Aorta (tissue), 5 donors: ENCODE data around the gene CKAP2. TPM values are rescaled to one million over a fixed set of nuclear protein-coding genes. Genes with fewer than 3 reads are reported as not detected.
A peak's percentile ranks its signal among the peaks of the same experiment; 100 is the strongest.

ENCODE experiments used
- ATAC-seq: fragments of 200-7000 bp; cut with Tn5 transposase; one replicate; pipeline ENCODE4 v1.9.1; 2022; ENCODE audit warnings: moderate library complexity; ENCODE audit not compliant: low FRiP score
- DNase-seq, 2 donors: peaks; one replicate each; pipeline ENCODE4 v3.0.0-alpha.2; 2020
- H3K27ac ChIP-seq, 2 donors: one replicate each; pipeline ENCODE4 v1.5.1; 2013; ENCODE audit warnings: low read length in 2 of 2, mild to moderate bottlenecking in 2 of 2, moderate library complexity in 2 of 2, control low read depth in 1 of 2, inconsistent platforms in 1 of 2, low read depth in 1 of 2
- H3K27me3 ChIP-seq, 2 donors: one replicate each; pipeline ENCODE4 v1.6.1; 2013; ENCODE audit warnings: control low read depth in 1 of 2, low read length in 1 of 2, mild to moderate bottlenecking in 1 of 2, moderate library complexity in 1 of 2; ENCODE audit not compliant: insufficient read depth in 2 of 2, control insufficient read depth in 1 of 2
- H3K36me3 ChIP-seq, 2 donors: one replicate each; pipeline ENCODE4 v1.6.1; 2013; ENCODE audit warnings: control low read depth in 1 of 2, low read length in 1 of 2, mild to moderate bottlenecking in 1 of 2; ENCODE audit not compliant: insufficient read depth in 2 of 2, control insufficient read depth in 1 of 2
- H3K4me1 ChIP-seq, 2 donors: one replicate each; pipeline ENCODE4 v1.6.1; 2013; ENCODE audit warnings: low read length in 2 of 2, control low read depth in 1 of 2, mild to moderate bottlenecking in 1 of 2, moderate library complexity in 1 of 2; ENCODE audit not compliant: insufficient read depth in 2 of 2, control insufficient read depth in 1 of 2
- H3K4me3 ChIP-seq, 2 donors: one replicate each; pipeline ENCODE4 v1.5.1; 2013; ENCODE audit warnings: low read length in 2 of 2, control low read depth in 1 of 2, mild to moderate bottlenecking in 1 of 2
- H3K9me3 ChIP-seq: one replicate; pipeline ENCODE4 v1.6.1; 2013; ENCODE audit warnings: mild to moderate bottlenecking, low read length; ENCODE audit not compliant: control insufficient read depth
- WGBS, 2 donors: extraction: QIAGEN DNeasy Blood & Tissue Kit; methylation state at CpG; one replicate each; pipeline ENCODE4 v1.1.7; 2013; 5-methylcytosine and 5-hydroxymethylcytosine counted together
- intact Hi-C, 2 donors: fragments of 100-400 bp; cut with DNase I; formaldehyde crosslinking; loops; one replicate each; pipeline versions ENCODE4 v1.14.2 to v1.15.0; 2022
- polyA plus RNA-seq, 2 donors: library from polyadenylated mRNA; stranded (reverse); fragments of 200-250 nt; gene quantifications; one replicate each; pipeline ENCODE4 v1.2.3, GENCODE V29; 2013
- total RNA-seq, 2 donors: library from RNA; stranded (reverse); fragmentation: NEBNext Ultra II Directional; extraction: Animal tissue kit (Norgen Biotek cat#: 25700); gene quantifications; one replicate each; pipeline ENCODE4 v1.2.1, GENCODE V29; 2021
- donor health status: healthy with polysubstance abuse.
- donor health status: Bipolar disorder and iron deficiency.
- donor health status: DM: no; HTN: no; CAD: no.
- donor health status: DM: no; HTN: no; CAD: no.
- donor health status: DM: yes; HTN: yes; CAD: no.

CKAP2 gene
- total and polyA plus RNA-seq, 4 donors, result 2.0 to 9.6 (median 3.9) TPM

DNA sequence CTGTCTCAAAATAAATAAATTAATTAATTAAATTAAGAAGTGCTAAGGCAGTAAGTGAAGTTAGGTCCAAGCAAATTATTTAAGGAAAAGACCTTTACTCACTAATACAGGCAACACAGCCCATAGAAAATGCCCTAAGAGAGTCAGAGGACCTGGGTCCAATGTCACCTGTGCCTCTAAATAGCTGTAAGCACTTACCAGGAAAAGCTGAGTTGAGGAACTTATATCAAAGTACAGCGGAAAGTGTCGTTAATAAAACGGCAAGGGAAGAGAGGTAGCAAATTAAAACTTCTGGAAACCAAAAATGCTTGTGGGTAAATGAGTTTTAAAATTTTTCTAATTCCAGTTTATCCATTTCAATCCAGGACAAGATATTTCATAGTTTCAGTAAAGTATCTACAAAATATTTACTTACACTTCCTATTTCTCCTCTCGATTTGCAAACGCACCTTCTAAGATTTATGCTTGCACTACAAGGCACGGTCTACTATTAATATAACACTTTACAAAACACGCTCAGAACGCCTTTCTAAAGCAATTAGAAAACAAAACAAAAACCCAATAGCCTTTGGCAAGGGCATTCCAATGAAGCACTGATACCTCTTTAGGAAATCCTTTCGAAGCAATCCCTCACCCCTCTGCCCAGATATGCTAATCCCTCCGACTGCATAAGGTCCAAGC, 5.8 kb upstream of the CKAP2 start:
- DNase-seq, result no peak
- Histone ChIP-seq H3K4me1 (peaks cover 0 to 4% of the 10 kb centered on the region in 2 donors), H3K36me3 (no peaks in the 10 kb centered on the region), H3K27ac (peak overlapping the region; percentile 57 to 69), H3K9me3 (no peaks in the 10 kb centered on the region), H3K27me3 (no peaks in the 10 kb centered on the region), H3K4me3 (peak overlapping the region; percentile 82)
- intact Hi-C loops, result loop anchor here (10.0 kb wide), 3 partner anchors 205 to 435 kb away; partner anchors contain the start of genes ALG11 (in 1 of the 2), ATP7B (in 1 of the 2) and SUGT1 (in 1 of the 2)
- 10 to 12% methylated on average over 10 of the region's 10 CpGs for WGBS, 2 donors
- no peak for ATAC-seq

DNA sequence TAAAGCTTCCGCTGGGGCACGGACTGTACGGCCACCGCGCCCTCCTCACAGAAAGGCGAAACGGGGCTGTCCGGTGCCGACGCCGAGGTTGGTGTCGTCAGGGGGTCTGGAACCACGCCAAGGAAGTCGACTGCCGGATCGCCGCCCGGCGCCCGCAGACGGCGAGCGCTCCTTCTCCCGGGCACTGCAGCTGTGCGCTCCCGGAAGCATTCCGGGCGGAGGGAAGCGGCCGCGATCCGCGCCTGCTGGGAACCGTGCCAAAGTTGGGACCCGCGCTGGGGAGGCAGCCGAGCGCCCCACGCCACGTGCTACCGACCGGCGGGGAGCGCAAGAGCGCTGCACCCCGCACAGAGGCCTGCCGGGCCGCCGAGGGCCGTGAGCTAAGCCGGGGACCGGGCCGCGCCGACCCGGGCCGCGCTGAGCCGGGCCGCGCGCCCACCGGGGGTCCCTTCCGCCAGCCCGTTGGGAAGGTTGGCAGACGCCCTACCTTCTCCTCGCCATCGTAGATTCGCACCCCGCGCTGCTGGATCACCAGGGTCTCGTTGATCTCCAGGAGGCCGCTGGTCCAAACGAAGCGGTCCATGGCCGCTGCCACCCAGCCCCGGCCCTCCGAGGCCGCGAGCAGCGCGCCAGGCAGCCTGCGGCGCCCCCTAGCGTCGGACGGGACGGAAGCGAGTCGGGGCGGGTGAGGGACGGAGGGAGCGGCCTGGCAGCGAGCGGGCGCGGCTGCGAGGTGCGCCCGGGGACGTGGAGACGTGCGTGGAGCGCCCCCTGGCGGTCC, 5.1 kb upstream of the CKAP2 start, which contains the start of gene VPS36:
VPS36 (minus strand) TSS at position 623 of the 781 bp plus-strand sequence; CDS start at position 583, 40 bp downstream.
- peak; percentile 97 for ATAC-seq
- intact Hi-C loops, result loop anchor here in 1 of 2 donors (10.0 kb wide), 2 partner anchors 255 to 435 kb away; partner anchors contain the start of genes ALG11 and ATP7B
- WGBS, 2 donors, result 0% methylated on average over 87 to 105 of the region's 105 CpGs

DNA sequence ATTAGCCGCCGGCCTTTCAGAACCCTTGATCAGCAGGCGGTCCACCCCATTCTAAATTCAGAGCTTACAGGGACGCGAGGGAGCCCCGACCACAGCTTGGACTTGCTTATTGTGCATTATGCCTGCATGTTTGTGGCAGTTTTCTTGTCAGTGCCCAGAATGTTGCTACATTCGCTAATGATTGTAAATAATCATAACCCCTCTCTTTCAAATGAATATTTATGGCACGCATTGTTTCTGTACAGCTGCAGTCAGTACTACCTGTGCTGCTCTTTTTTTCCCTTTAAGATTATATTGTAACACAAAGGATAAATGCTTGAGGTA, 4.5 kb upstream of the CKAP2 start:
- H3K9me3 ChIP-seq, result no peaks in the 10 kb centered on the region
- no peak overlapping the region for H3K4me3 ChIP-seq
- H3K36me3 ChIP-seq, result no peaks in the 10 kb centered on the region
- DNase-seq (no peak), ATAC-seq (no peak)
- peaks cover 0 to 4% of the 10 kb centered on the region in 2 donors for H3K4me1 ChIP-seq
- H3K27me3 ChIP-seq, result no peaks in the 10 kb centered on the region
- 6 to 8% methylated on average over 8 of the region's 8 CpGs for WGBS, 2 donors
- intact Hi-C loops, result loop anchor here in 1 of 2 donors (10.0 kb wide), 2 partner anchors 256 to 436 kb away; partner anchors contain the start of genes ALG11 and ATP7B
- H3K27ac ChIP-seq, result no peak overlapping the region

More for the DNA sequence above, 5.1 kb upstream of the CKAP2 start, which contains the start of gene VPS36:
- H3K27ac ChIP-seq, result peak within 1 kb of the TSS; percentile 57 to 69
- DNase-seq, result peak; percentile 97 to 99
- H3K4me3 ChIP-seq, result peak within 1 kb of the TSS; percentile 82
- peaks cover 0 to 4% of the 10 kb centered on the region in 2 donors for H3K4me1 ChIP-seq
- no peaks in the 10 kb centered on the region for H3K36me3 ChIP-seq
- H3K9me3 ChIP-seq, result no peaks in the 10 kb centered on the region
- H3K27me3 ChIP-seq, result no peaks in the 10 kb centered on the region

DNA sequence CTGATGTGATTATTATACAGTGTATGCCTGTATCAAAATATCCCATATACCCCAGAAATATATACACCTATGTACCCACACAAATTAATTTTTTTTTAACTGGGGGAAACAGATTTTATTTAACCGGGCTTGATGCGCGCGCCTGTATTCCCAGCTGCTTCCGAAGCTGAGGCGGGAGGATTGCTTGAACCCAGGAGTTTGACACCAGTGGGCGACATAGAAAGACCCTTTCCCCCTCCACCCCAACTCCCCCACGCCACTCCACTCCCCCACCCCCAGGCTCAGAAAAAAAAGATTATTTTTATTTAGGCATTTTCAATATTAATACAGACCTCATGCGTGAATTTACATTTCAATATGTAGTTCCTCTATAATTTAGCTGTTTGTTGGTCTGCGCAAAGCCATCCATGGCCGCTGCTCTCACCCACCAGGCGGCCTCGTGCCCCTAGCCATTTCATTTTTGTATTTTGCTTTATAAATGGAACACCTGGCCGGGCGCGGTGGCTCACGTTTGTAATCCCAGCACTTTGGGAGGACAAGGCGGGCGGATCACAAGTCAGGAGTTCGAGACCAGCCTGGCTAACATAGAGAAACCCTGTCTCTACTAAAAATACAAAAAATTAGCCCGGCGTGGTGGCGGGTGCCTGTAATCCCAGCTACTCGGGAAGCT, 4.0 kb upstream of the CKAP2 start:
- intact Hi-C loops, result loop anchor here in 1 of 2 donors (10.0 kb wide), 2 partner anchors 256 to 436 kb away; partner anchors contain the start of genes ALG11 and ATP7B
- no peak overlapping the region for H3K27ac ChIP-seq
- no peak for ATAC-seq
- H3K4me3 ChIP-seq, result no peak overlapping the region
- no peaks in the 10 kb centered on the region for H3K36me3 ChIP-seq
- H3K4me1 ChIP-seq, result peaks cover 0 to 4% of the 10 kb centered on the region in 2 donors
- no peaks in the 10 kb centered on the region for H3K9me3 ChIP-seq
- DNase-seq, result no peak
- H3K27me3 ChIP-seq, result no peaks in the 10 kb centered on the region
- 81 to 83% methylated on average over 24 of the region's 24 CpGs for WGBS, 2 donors

DNA sequence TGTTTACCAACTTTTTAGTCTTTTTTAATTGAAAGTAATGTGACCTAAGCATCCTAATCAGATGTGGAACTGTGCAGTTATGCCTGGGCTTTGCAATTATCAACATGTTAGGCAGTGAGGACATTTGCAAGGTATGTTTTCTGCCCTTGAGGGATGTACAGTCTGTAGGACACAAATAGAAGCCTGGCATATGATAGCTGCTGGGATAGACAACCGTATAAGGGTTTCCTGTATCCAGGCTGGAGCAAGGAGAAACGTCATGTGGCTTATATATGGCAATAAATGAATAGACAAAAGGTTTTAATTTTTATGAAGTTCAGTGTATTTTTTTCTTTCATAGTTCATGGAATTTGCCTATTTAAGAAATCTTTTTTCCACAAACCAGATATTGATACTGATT, 2.8 kb upstream of the CKAP2 start:
- ATAC-seq (no peak), DNase-seq (no peak)
- H3K9me3 ChIP-seq, result no peaks in the 10 kb centered on the region
- H3K4me1 ChIP-seq, result peaks cover 0 to 4% of the 10 kb centered on the region in 2 donors
- intact Hi-C loops, result loop anchor here in 1 of 2 donors (10.0 kb wide), 2 partner anchors 258 to 438 kb away; partner anchors contain the start of genes ALG11 and ATP7B
- H3K27ac ChIP-seq, result no peak overlapping the region
- H3K27me3 ChIP-seq, result no peaks in the 10 kb centered on the region
- no peaks in the 10 kb centered on the region for H3K36me3 ChIP-seq
- 71 to 76% methylated on average over 2 of the region's 2 CpGs for WGBS, 2 donors
- no peak overlapping the region for H3K4me3 ChIP-seq

DNA sequence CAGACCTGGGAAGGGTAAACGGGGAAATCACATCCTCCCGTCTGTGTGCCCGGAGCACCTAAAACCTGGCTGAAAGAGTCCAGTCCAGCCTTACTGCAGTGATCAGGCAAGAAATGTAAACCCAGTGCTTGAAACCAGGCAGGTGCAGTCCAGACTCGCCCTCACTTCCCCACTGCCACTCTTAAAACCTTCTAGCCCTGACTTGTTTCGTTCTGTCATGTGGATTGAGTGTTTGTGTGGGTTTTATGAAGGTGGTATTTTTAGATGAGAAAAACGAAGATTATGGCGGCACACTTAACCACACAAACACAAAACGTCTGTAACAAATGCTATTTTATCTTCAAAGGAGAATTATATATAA, 839 bp upstream of the CKAP2 start:
- Histone ChIP-seq H3K9me3 (no peaks in the 10 kb centered on the region), H3K4me1 (no peaks in the 10 kb centered on the region), H3K36me3 (no peaks in the 10 kb centered on the region), H3K4me3 (peak overlapping the region in 1 of 2 donors; percentile 72), H3K27ac (no peak overlapping the region), H3K27me3 (no peaks in the 10 kb centered on the region)
- ATAC-seq, result no peak
- 9 to 10% methylated on average over 8 of the region's 8 CpGs for WGBS, 2 donors
- no peak for DNase-seq
- intact Hi-C loops, result loop anchor here in 1 of 2 donors (10.0 kb wide), 2 partner anchors 260 to 440 kb away; partner anchors contain the start of genes ALG11 and ATP7B

DNA sequence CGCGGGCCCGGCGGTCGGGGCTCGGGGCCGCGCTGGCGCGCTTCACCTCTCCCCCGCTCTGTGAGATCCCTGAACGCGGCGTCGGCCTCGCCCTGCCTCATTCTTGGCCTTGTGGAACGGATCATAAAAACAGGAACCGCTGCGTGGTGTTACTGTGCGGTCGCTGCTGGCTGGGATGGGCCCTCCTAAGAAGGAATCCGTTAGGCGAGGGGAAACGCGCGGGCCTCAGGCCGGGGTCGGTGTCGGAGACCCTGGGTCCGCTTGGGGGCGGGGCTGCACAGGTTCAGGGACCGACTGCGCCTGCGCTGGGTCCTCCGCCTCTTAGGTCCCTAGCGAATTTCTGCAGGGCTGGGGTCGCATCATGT, 381 bp downstream of the CKAP2 start:
- Histone ChIP-seq H3K4me3 (peak overlapping the region; percentile 67 to 72), H3K4me1 (no peaks in the 10 kb centered on the region), H3K27ac (peak overlapping the region in 1 of 2 donors; percentile 68), H3K9me3 (no peaks in the 10 kb centered on the region), H3K27me3 (no peaks in the 10 kb centered on the region), H3K36me3 (no peaks in the 10 kb centered on the region)
- 0 to 1% methylated on average over 37 of the region's 37 CpGs for WGBS, 2 donors
- peak; percentile 60 for ATAC-seq
- intact Hi-C loops, result loop anchor here in 1 of 2 donors (10.0 kb wide), 2 partner anchors 261 to 441 kb away; partner anchors contain the start of genes ALG11 and ATP7B
- peak; percentile 83 to 91 for DNase-seq

DNA sequence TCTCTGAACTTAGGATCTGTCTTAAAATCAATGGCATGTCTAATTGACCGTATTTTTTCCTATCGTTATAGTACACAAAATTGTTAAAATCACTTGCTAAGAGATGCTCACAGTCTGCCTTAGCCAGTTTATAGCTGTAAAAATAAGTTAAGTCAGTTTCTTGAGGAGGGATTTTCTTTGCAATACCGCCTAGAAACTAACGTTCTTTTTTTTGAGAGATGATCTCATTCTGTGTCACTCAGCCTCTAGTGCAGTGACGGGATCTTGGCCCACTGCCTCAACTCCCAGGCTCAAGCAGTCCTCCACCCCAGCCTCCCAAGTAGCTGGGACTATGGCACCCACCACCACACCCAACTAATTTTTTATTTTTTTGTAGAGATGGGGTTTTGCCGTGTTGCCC, 4.4 kb downstream of the CKAP2 start:
- H3K4me3 ChIP-seq, result no peak overlapping the region
- DNase-seq, result no peak
- 57 to 60% methylated on average over 6 of the region's 6 CpGs for WGBS, 2 donors
- ATAC-seq, result no peak
- H3K9me3 ChIP-seq, result no peaks in the 10 kb centered on the region
- no peaks in the 10 kb centered on the region for H3K4me1 ChIP-seq
- H3K36me3 ChIP-seq, result no peaks in the 10 kb centered on the region
- intact Hi-C loops, result loop anchor here in 1 of 2 donors (10.0 kb wide), 2 partner anchors 265 to 445 kb away; partner anchors contain the start of genes ALG11 and ATP7B
- no peak overlapping the region for H3K27ac ChIP-seq
- no peaks in the 10 kb centered on the region for H3K27me3 ChIP-seq
